GM18519 (cell line): ENCODE results near the gene PSG2.
"Not testable (repeated sequence)": the region's sequence is repeated elsewhere in the genome, so short reads cannot be mapped to it uniquely, and the experiment has no call there.

Experiments
- ATAC-seq: cut with Tn5 transposase; IDR thresholded peaks from one replicate; pipeline ENCODE4 v1.9.1; 2021; ENCODE audit warnings: mild to moderate bottlenecking, moderate library complexity; ENCODE audit not compliant: unreplicated experiment, low FRiP score

The PSG2 gene

DNA sequence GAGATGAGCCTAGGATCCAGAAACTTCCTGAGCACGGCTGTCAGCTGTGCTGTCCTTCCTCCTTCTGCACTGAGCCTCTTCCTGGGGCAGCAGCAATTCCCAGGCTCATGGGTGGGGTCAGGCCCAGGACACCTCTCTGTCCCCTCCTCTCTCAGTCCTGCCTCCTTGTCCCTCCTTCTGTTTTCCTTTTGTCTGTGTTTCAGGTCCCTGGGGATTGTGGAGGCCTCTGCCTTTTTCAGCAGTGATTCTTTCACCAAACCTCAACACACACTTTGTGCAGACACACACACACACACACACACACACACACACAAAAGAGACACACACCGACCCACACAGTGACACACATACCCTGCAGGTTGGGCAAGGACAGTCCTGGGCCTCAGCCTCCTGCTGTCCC is at the start of gene PSG2:
Gene PSG2 (minus strand): TSS at position 101 of the 400 bp plus-strand sequence. CDS start 132 bp downstream, outside the sequence.
- ATAC-seq: not testable (repeated sequence)

DNA sequence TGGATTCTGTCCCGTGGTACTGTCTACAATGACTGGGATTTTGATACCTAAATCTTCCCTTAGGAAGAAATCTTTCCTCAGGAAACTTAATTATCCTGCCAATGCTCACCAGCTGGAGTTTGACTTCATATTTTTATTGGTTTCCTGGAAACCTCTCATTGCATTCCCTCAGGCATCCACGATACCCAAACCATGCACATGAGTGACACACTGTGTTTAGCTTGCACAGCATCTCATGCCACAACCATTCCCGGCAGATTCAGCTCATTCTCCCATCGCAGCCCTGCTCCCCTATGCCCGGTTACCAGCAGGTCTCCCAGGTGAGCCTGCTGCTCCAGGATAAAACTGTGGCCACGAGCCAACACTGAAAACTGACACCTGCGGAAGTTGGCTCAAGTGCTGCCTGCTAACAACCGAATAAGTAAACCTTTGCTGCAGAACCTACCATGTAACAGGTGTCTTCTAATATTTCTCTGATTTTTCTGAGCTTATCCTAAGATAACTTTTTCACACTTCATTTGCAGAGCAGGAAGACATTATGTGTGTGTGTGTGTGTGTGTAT is 48.9 kb upstream of the PSG2 start:
- not testable (repeated sequence) for ATAC-seq

DNA sequence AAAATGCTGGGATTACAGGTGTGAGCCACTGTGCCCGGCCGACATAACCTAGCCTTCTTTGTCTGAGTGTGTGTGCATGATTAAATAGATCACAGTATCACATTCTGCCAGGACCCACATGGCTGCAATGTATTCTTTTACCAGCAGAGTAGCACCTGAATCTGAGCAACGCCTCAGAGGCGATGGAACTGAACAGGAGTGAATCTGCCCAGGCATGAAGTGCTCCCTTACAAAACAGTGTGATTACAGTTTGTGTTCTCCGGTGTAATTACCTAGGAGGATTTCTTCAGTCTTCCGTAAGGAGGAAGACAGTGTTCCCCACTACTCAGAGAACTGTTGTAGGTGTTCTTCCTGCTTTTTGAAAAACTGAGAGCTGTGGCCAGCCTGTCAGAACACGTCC is 46.7 kb upstream of the PSG2 start:
- ATAC-seq: not testable (repeated sequence)

DNA sequence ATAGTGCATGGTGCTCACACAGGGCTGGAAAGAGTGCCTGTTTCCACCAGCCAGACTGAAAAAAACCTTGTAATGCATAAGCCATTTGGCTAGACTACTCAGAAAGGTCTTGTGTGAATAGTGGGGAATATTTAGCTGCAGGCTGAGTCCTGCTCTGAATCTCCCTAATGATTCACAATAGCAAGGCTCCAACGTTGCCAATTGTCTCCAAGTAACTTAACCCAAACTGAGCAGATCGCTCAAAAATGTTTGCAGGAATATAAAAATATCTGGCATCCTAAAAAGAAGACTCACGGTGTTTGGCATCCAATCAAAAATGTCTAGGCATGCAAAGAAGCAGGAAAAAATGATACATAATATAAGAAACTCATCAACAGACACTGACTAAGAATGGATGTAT is 44.8 kb upstream of the PSG2 start:
- ATAC-seq: not testable (repeated sequence)

- ATAC-seq: no peak
Measured at GRCh38 chr19:43126720-43127119, 44.2 kb upstream of the PSG2 start.

GRCh38 chr19:43124360-43124759 is 41.9 kb upstream of the PSG2 start:
- ATAC-seq: no peak

DNA sequence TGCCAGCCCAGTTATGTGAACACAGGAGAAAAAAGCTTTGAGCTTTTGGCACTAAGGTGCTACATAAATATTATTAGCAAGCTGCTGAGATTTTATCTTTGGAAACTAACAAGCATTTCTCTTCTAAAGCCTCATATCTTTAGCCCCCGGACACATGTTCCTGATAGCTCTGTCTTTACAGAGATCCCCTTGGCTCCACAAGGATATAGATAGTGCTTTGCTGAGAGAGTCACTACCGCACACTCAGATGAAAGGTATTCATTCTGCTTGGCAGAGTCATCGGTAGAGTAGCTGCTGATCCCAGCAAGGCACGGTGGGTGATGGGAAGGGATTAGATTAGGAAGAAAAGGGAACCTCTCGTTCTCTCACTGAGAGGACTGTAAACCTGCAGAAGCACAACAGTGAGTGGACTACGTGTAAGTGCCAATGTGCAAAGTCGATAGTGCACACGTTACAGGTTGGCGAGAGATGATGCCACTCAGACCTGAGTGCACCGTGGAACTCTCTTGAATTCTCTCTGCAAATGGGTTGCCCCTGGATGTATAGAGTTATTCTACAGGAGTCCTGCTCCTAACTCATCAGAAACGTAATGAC is 38.0 kb upstream of the PSG2 start:
- not testable (repeated sequence) for ATAC-seq

DNA sequence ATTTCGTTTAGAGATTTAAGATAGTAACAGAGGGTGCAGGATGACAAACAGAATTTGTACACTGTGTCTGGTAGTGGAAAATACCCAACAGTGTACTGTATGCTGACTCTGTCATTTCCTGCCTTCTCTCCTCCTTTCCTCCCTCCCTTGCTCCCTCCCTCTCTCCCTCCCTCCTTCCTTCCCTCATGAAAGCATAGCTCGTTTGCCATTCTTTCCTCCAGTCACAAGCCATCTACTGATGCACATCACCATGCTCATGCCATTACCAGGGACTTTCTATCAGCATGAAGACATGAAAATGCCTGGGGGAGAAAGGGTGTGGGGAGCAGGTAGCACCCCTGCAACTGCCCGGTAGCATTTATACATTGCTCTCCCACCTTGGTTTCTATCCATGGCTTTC is 37.0 kb upstream of the PSG2 start:
- not testable (repeated sequence) for ATAC-seq

DNA sequence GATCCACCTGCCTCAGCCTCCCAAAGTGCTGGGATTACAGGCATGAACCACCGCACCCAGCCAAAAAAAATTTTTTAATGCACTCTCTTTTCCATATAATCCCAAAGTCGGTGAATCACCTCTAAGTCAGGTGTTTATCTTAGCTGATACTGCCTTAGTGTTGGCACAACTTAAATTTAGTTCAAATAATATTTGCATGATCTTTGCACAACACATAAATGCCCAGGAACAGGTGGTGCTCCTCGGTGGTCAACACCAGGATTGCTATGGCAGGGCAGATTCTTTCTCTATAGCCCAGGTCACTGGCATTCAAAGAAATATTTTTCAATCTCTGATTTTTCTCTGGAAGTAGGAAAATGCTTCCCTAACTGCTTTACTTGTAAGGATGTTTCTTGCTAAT is 33.9 kb upstream of the PSG2 start:
- ATAC-seq: not testable (repeated sequence)

DNA sequence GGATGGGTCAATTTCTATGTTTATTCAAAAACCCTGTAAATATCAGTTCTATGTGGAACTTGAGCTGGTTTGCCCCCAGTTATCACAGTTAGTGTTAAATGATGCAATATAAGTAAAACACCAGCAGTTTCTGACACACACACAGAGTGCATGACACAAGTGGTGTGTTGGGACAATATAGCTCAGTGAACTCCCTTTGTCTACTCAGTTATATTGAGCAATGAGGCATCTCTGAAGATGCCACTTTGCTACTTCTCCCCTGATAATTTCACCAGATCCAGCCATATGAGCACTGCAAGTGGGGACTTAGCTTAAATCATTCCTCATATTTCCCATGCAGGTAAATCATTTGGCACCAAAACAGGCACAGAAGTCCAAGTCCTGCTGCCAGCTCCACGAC is 33.0 kb upstream of the PSG2 start:
- ATAC-seq: not testable (repeated sequence)

- ATAC-seq: not testable (repeated sequence)
Measured at GRCh38 chr19:43115064-43115463, 32.6 kb upstream of the PSG2 start.

- not testable (repeated sequence) for ATAC-seq
Measured at GRCh38 chr19:43114626-43115025, 32.1 kb upstream of the PSG2 start.

DNA sequence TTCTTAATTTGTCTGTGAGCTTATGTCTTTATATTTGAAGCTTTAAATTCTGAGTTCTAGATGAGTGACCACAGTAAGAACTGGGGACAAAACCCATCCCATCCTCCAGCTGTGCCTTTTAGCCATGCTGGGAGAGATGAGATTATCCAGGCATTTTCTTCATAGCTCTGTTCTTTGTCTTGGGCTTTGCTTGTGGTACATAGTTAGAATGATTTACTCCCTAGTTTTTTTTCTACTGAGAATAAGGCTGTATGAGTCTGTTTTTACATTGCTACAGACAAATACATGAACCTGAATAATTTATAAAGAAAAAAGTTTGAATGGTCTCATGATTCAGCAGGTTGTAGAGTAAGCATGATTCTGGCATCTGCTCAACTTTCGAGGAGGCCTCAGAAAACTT is 24.9 kb upstream of the PSG2 start:
- ATAC-seq: not testable (repeated sequence)

DNA sequence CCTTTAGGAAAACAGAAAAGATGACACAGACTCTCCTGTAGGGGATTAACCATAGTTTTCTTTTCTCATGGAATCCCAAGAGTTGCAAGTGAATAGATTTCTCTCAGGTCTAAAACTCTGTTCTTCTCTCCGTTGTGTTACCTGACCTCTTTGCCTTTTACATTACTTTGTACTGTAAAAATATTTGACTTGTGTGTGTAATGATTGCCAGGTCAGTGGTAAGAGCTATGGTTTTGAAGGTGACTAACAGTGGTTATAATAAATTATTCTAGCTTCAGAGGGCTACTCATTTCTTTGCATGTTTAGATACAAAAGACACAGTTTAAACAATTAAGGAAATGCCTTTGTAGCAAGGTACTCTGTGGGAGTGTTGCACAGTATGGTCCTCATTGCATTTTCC is 23.0 kb upstream of the PSG2 start:
- ATAC-seq: no peak

- not testable (repeated sequence) for ATAC-seq
Measured at GRCh38 chr19:43104215-43104850, 21.8 kb upstream of the PSG2 start.

GRCh38 chr19:43101950-43102349 is 19.4 kb upstream of the PSG2 start:
- ATAC-seq: no peak

DNA sequence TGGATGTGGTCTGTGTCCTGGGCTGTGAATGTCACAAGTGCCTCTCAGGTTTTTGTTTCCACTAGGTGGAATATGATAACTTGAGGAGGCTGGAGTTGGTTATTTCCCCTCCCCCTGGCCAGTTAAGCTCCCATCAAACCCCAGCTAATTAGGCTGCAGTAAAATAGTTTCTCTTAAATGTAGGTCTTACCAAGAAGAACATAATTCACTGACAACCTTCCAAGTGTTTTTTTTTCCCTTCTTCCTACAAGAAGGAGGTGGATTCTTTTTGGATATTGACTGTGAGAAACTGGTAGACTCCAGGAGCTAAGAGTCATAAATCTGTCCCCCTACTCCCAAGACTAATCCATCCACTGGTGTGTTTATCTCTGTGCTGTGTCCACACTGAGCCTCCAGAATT is 15.9 kb upstream of the PSG2 start:
- not testable (repeated sequence) for ATAC-seq

GRCh38 chr19:43087702-43088340 is 5.3 kb upstream of the PSG2 start:
- ATAC-seq: not testable (repeated sequence)

GRCh38 chr19:43085796-43086530 is 3.5 kb upstream of the PSG2 start:
- ATAC-seq: not testable (repeated sequence)

- not testable (repeated sequence) for ATAC-seq
Measured at GRCh38 chr19:43084196-43084832, 1.8 kb upstream of the PSG2 start.
